WTC11 (cell line): ENCODE results near the gene ARL4A.

Source experiments
- ELF4 ChIP-seq: sonication (generic); formaldehyde crosslinking; IDR thresholded peaks from 2 replicates; pipeline ENCODE4 v1.8.1; 2022; ENCODE audit warnings: low read depth, mild to moderate bottlenecking, moderate library complexity, missing genetic modification reagents
- RELA ChIP-seq: sonication (generic); formaldehyde crosslinking; IDR thresholded peaks from 2 replicates; pipeline ENCODE4 v1.8.1; 2022; ENCODE audit warnings: missing genetic modification reagents, mild to moderate bottlenecking, borderline replicate concordance
- TCF7 ChIP-seq: sonication (generic); formaldehyde crosslinking; IDR thresholded peaks from 2 replicates; pipeline ENCODE4 v1.8.0; 2022; ENCODE audit warnings: mild to moderate bottlenecking, low read depth, missing genetic modification reagents, moderate library complexity
- ZNF121 ChIP-seq: sonication (generic); formaldehyde crosslinking; IDR thresholded peaks from 2 replicates; pipeline ENCODE4 v1.8.0; 2023; ENCODE audit warnings: missing genetic modification reagents
- TF ChIP-seq, protein P1 (sequence below): sonication (generic); formaldehyde crosslinking; conservative IDR thresholded peaks from 2 replicates; pipeline ENCODE4 v1.8.1; 2022; ENCODE audit warnings: mild to moderate bottlenecking, missing genetic modification reagents
- TF ChIP-seq, protein P2 (sequence below): fragments of 200-600 bp; IDR thresholded peaks from 2 replicates; pipeline ENCODE4 v1.8.0; 2022; ENCODE audit warnings: antibody characterized with exemption
- TF ChIP-seq, protein P3 (sequence below): sonication (generic); formaldehyde crosslinking; IDR thresholded peaks from 2 replicates; pipeline ENCODE4 v1.8.0; 2022; ENCODE audit warnings: mild to moderate bottlenecking, missing genetic modification reagents

DNA sequence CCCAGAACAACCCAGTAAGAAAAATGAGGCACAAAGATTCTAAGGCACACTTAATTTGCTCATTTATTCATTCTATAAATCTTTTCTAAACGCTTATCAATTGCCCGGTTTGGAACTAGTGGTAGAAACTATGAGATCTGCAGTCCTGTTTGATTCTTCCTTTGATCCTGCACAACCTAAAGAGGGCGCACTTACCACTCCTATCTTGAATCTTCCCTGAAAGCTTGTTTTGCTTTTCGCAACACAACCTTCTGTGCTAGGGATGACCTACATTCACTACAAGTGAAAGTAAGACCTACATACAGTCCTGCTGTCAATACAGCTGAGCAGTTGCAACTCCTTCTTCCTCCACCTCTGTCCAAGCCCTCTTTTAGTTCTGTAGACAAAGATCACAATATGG lies 12.6 kb upstream of the ARL4A start:
- TF ChIP-seq ZNF121 (CRISPR knock-in tag) (no peak), RELA (CRISPR knock-in tag) (no peak), TCF7 (no peak), ELF4 (CRISPR knock-in tag) (no peak)
- TF ChIP-seq, protein P1, sequence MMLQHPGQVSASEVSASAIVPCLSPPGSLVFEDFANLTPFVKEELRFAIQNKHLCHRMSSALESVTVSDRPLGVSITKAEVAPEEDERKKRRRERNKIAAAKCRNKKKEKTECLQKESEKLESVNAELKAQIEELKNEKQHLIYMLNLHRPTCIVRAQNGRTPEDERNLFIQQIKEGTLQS (CRISPR knock-in tag) = no peak
- TF ChIP-seq, protein P2, sequence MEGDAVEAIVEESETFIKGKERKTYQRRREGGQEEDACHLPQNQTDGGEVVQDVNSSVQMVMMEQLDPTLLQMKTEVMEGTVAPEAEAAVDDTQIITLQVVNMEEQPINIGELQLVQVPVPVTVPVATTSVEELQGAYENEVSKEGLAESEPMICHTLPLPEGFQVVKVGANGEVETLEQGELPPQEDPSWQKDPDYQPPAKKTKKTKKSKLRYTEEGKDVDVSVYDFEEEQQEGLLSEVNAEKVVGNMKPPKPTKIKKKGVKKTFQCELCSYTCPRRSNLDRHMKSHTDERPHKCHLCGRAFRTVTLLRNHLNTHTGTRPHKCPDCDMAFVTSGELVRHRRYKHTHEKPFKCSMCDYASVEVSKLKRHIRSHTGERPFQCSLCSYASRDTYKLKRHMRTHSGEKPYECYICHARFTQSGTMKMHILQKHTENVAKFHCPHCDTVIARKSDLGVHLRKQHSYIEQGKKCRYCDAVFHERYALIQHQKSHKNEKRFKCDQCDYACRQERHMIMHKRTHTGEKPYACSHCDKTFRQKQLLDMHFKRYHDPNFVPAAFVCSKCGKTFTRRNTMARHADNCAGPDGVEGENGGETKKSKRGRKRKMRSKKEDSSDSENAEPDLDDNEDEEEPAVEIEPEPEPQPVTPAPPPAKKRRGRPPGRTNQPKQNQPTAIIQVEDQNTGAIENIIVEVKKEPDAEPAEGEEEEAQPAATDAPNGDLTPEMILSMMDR = no peak
- TF ChIP-seq, protein P3, sequence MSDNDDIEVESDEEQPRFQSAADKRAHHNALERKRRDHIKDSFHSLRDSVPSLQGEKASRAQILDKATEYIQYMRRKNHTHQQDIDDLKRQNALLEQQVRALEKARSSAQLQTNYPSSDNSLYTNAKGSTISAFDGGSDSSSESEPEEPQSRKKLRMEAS (CRISPR knock-in tag) = no peak
